Suprapubic skin (tissue), 4 donors: ENCODE data around the gene EPC2. TPM values are rescaled to one million over a fixed set of nuclear protein-coding genes. Genes with fewer than 3 reads are reported as not detected.

Source experiments
- DNase-seq, 2 donors: peaks; one replicate each; pipeline ENCODE4 v3.0.0-alpha.2; 2019; ENCODE audit warnings: low spot score in 2 of 2
- H3K27ac ChIP-seq: fragments of 200-600 bp; sonication (generic); one replicate; pipeline ENCODE4 v1.5.1; 2019
- H3K27me3 ChIP-seq: fragments of 200-600 bp; sonication (generic); one replicate; pipeline ENCODE4 v1.5.1; 2019
- H3K36me3 ChIP-seq: fragments of 200-600 bp; sonication (generic); one replicate; pipeline ENCODE4 v1.5.1; 2019
- H3K4me1 ChIP-seq: fragments of 200-600 bp; sonication (generic); one replicate; pipeline ENCODE4 v1.5.1; 2019
- H3K4me3 ChIP-seq: fragments of 200-600 bp; sonication (generic); one replicate; pipeline ENCODE4 v1.5.1; 2019; ENCODE audit warnings: mild to moderate bottlenecking
- H3K9me3 ChIP-seq: fragments of 200-600 bp; sonication (generic); one replicate; pipeline ENCODE4 v1.5.1; 2019
- CTCF ChIP-seq, 2 donors: fragments of 200-600 bp in 1 of 2; fragments of 450-650 bp in 1 of 2; sonication (generic) in 1 of 2; IDR thresholded peaks; one replicate each; pipeline ENCODE4 v1.5.1; 2016 to 2019; ENCODE audit warnings: antibody characterized with exemption in 2 of 2, mild to moderate bottlenecking in 1 of 2, moderate library complexity in 1 of 2
- EP300 ChIP-seq: sonication (generic); formaldehyde crosslinking; IDR thresholded peaks from one replicate; pipeline ENCODE4 v1.6.1; 2017; ENCODE audit warnings: antibody characterized with exemption
- POLR2A ChIP-seq, 2 donors: fragments of 450-650 bp; IDR thresholded peaks; one replicate each; pipeline ENCODE4 v1.6.1; 2017; ENCODE audit warnings: antibody characterized with exemption in 2 of 2, mild to moderate bottlenecking in 2 of 2, moderate library complexity in 2 of 2
- POLR2AphosphoS5 ChIP-seq, 3 donors: sonication (generic); formaldehyde crosslinking; IDR thresholded peaks; one replicate each; pipeline ENCODE4 v1.6.1; 2017; ENCODE audit warnings: antibody characterized with exemption in 3 of 3
- WGBS: methylation state at CpG from one replicate; pipeline ENCODE4 v1.1.5; 2018; 5-methylcytosine and 5-hydroxymethylcytosine counted together
- total RNA-seq, 4 donors: library from RNA; depleted of rRNA; stranded (reverse); fragments of >200 nt; gene quantifications; one replicate each; pipeline ENCODE4 v1.1.0, GENCODE V29; 2016

EPC2 gene
- total RNA-seq, 4 donors from 2014 or later = 22.9 to 30.3 (median 26.9) TPM

- no peak overlapping the region for H3K4me3 ChIP-seq
- TF ChIP-seq EP300 (no peak), CTCF (IDR thresholded peaks at IDR 0.05) (no peak), POLR2AphosphoS5 (IDR thresholded peaks at IDR 0.05) (no peak), POLR2A (IDR thresholded peaks at IDR 0.05) (no peak)
- no peak overlapping the region for H3K27ac ChIP-seq
Observed at GRCh38 chr2:148826791-148827190, 182.2 kb downstream of the EPC2 start.

GRCh38 chr2:148828941-148829340 lies 184.4 kb downstream of the EPC2 start:
- no peak overlapping the region for H3K4me3 ChIP-seq
- 78% methylated on average over 2 of the region's 2 CpGs for WGBS

More at GRCh38 chr2:148826791-148827190, 182.2 kb downstream of the EPC2 start:
- no peaks in the 10 kb centered on the region for H3K4me1 ChIP-seq
- DNase-seq = no peak
- H3K9me3 ChIP-seq = no peaks in the 10 kb centered on the region
- peaks cover 3% of the 10 kb centered on the region for H3K27me3 ChIP-seq
- no peaks in the 10 kb centered on the region for H3K36me3 ChIP-seq

GRCh38 chr2:148829618-148830017 lies 185.1 kb downstream of the EPC2 start:
- H3K4me1 ChIP-seq = no peaks in the 10 kb centered on the region
- no peak for DNase-seq
- TF ChIP-seq POLR2AphosphoS5 (IDR thresholded peaks at IDR 0.05) (no peak), EP300 (no peak), POLR2A (IDR thresholded peaks at IDR 0.05) (no peak)
- no peaks in the 10 kb centered on the region for H3K36me3 ChIP-seq
- H3K9me3 ChIP-seq = no peaks in the 10 kb centered on the region
- H3K4me3 ChIP-seq = no peak overlapping the region
- H3K27me3 ChIP-seq = peaks cover 3% of the 10 kb centered on the region
- WGBS = 58% methylated on average over 3 of the region's 3 CpGs
- no peak overlapping the region for H3K27ac ChIP-seq

More at GRCh38 chr2:148828941-148829340, 184.4 kb downstream of the EPC2 start:
- peaks cover 3% of the 10 kb centered on the region for H3K27me3 ChIP-seq
- no peak for DNase-seq
- H3K36me3 ChIP-seq = no peaks in the 10 kb centered on the region
- no peaks in the 10 kb centered on the region for H3K4me1 ChIP-seq
- H3K9me3 ChIP-seq = no peaks in the 10 kb centered on the region
- H3K27ac ChIP-seq = no peak overlapping the region
- no peak for TF ChIP-seq CTCF (IDR thresholded peaks at IDR 0.05)
- TF ChIP-seq POLR2A (IDR thresholded peaks at IDR 0.05) = no peak

- Histone ChIP-seq H3K36me3 (no peaks in the 10 kb centered on the region), H3K27ac (no peak overlapping the region), H3K4me1 (no peaks in the 10 kb centered on the region), H3K27me3 (peaks cover 6% of the 10 kb centered on the region), H3K9me3 (no peaks in the 10 kb centered on the region), H3K4me3 (no peak overlapping the region)
- 92% methylated on average over 7 of the region's 7 CpGs for WGBS
- DNase-seq = no peak
- TF ChIP-seq POLR2AphosphoS5 (IDR thresholded peaks at IDR 0.05) (no peak), EP300 (no peak), POLR2A (IDR thresholded peaks at IDR 0.05) (no peak), CTCF (IDR thresholded peaks at IDR 0.05) (no peak)
Observed at GRCh38 chr2:148832637-148833036, 188.1 kb downstream of the EPC2 start.

Other genes with a start within 250 kb of the EPC2 start
- gene KIF5C, start 230.5 kb downstream of the EPC2 start, total RNA-seq = 1 to 10 TPM in 3 of 4 donors, under 1 TPM in 1; 0.30 to 3.2 (median 1.5) TPM